GM12873 (cell line): ENCODE measurements around the gene OR8B4.

Experiments used
- TF ChIP-seq, protein P1 (sequence below): IDR thresholded peaks from 2 replicates; pipeline ENCODE4 v1.5.1; 2012; ENCODE audit warnings: low read depth, mild to moderate bottlenecking, moderate library complexity, low read length, control low read depth; ENCODE audit not compliant: insufficient read depth; ENCODE audit errors: missing control alignments

Gene OR8B4

GRCh38 chr11:124376280-124376679, 48.4 kb downstream of the OR8B4 start:
- TF ChIP-seq, protein P1, sequence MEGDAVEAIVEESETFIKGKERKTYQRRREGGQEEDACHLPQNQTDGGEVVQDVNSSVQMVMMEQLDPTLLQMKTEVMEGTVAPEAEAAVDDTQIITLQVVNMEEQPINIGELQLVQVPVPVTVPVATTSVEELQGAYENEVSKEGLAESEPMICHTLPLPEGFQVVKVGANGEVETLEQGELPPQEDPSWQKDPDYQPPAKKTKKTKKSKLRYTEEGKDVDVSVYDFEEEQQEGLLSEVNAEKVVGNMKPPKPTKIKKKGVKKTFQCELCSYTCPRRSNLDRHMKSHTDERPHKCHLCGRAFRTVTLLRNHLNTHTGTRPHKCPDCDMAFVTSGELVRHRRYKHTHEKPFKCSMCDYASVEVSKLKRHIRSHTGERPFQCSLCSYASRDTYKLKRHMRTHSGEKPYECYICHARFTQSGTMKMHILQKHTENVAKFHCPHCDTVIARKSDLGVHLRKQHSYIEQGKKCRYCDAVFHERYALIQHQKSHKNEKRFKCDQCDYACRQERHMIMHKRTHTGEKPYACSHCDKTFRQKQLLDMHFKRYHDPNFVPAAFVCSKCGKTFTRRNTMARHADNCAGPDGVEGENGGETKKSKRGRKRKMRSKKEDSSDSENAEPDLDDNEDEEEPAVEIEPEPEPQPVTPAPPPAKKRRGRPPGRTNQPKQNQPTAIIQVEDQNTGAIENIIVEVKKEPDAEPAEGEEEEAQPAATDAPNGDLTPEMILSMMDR = no peak
